MCF 10A (cell line): Measurements from ENCODE around the gene LIX1L. TPM values are rescaled to one million over a fixed set of nuclear protein-coding genes. Genes with fewer than 3 reads are reported as not detected.
"Not testable (repeated sequence)": the region's sequence is repeated elsewhere in the genome, so short reads cannot be mapped to it uniquely, and the experiment has no call there.

Source experiments
- BruUV-seq: library from RNA; stranded (reverse); fragments of 400-500 nt; replicated peaks from 2 replicates; lab custom pipeline; 2021; lab: Mats Ljungman, UMichigan
- CTCF ChIA-PET: fragments of 300-600 bp; sonication (Branson Sonifier 250); formaldehyde crosslinking; extraction: SDS; loops from one replicate; lab custom pipeline; 2021; ENCODE audit warnings: antibody characterized with exemption, inconsistent platforms; lab: Yijun Ruan, JAX
- POLR2A ChIA-PET: fragments of 300-600, 350-650 bp; sonication (Branson Sonifier 250); formaldehyde crosslinking; extraction: SDS; loops from one replicate; lab custom pipeline; 2020; ENCODE audit warnings: antibody characterized with exemption, inconsistent platforms; lab: Yijun Ruan, JAX
- DNase-seq: peaks from one replicate; pipeline ENCODE4 v3.0.0-alpha.2; 2018; ENCODE audit not compliant: unreplicated experiment
- H3K27ac Mint-ChIP-seq: one replicate; pipeline ENCODE4 v1.8.0; 2022; ENCODE audit warnings: mild to moderate bottlenecking, low read depth, mixed read lengths; ENCODE audit not compliant: unreplicated experiment
- H3K27me3 Mint-ChIP-seq: one replicate; pipeline ENCODE4 v1.8.0; 2022; ENCODE audit warnings: mixed read lengths; ENCODE audit not compliant: insufficient read depth, unreplicated experiment
- H3K36me3 Mint-ChIP-seq: one replicate; pipeline ENCODE4 v1.8.0; 2022; ENCODE audit warnings: mild to moderate bottlenecking, moderate library complexity, mixed read lengths; ENCODE audit not compliant: insufficient read depth, unreplicated experiment
- H3K4me1 Mint-ChIP-seq: one replicate; pipeline ENCODE4 v1.8.0; 2022; ENCODE audit warnings: mixed read lengths; ENCODE audit not compliant: insufficient read depth, unreplicated experiment
- H3K4me3 Mint-ChIP-seq: one replicate; pipeline ENCODE4 v1.8.0; 2022; ENCODE audit warnings: mild to moderate bottlenecking, moderate library complexity, mixed read lengths; ENCODE audit not compliant: unreplicated experiment
- H3K9me3 Mint-ChIP-seq: one replicate; pipeline ENCODE4 v1.8.0; 2022; ENCODE audit warnings: mixed read lengths; ENCODE audit not compliant: unreplicated experiment
- intact Hi-C: fragments of 100-400 bp; cut with micrococcal nuclease; formaldehyde crosslinking; loops from 2 replicates; pipeline ENCODE4 v1.14.1; 2022
- total RNA-seq: library from RNA; stranded (reverse); gene quantifications from 2 replicates; pipeline ENCODE4 v1.2.3, GENCODE V29; 2022
- TF ChIP-seq, protein P1 (sequence below): fragments of 200-600 bp; IDR thresholded peaks from one replicate; pipeline ENCODE4 v1.8.0; 2022; ENCODE audit warnings: antibody characterized with exemption, mild to moderate bottlenecking; ENCODE audit not compliant: unreplicated experiment

LIX1L gene
- total RNA-seq, 1 experiment from 2014 or later: 42.1 TPM

DNA sequence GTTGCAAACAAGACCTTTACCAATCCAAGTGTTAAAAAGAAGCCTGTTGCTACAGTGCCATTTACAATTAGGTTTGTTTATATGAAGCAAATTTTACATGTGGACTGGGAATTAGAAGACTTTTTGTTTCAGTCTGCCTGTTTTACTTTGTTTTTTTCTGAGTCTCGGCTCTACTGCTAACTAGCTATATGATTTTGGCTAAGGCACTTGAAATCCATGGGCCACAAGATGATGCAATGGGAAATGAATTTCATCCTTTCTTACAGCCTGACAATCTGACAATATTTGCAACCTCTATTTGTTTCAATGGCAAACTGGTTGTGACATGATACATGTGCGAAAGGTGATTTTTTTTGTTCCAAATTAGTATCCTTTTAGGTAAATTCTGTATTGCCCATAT lies 35.6 kb downstream of the LIX1L start:
- H3K27me3 Mint-ChIP-seq: no peaks in the 10 kb centered on the region
- H3K4me3 Mint-ChIP-seq: no peak overlapping the region
- TF ChIP-seq, protein P1, sequence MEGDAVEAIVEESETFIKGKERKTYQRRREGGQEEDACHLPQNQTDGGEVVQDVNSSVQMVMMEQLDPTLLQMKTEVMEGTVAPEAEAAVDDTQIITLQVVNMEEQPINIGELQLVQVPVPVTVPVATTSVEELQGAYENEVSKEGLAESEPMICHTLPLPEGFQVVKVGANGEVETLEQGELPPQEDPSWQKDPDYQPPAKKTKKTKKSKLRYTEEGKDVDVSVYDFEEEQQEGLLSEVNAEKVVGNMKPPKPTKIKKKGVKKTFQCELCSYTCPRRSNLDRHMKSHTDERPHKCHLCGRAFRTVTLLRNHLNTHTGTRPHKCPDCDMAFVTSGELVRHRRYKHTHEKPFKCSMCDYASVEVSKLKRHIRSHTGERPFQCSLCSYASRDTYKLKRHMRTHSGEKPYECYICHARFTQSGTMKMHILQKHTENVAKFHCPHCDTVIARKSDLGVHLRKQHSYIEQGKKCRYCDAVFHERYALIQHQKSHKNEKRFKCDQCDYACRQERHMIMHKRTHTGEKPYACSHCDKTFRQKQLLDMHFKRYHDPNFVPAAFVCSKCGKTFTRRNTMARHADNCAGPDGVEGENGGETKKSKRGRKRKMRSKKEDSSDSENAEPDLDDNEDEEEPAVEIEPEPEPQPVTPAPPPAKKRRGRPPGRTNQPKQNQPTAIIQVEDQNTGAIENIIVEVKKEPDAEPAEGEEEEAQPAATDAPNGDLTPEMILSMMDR: no peak
- intact Hi-C loops: no loop called here
- ChIA-PET POLR2A (interaction anchor here (0.6 to 3.9 kb wide), 7 partner anchors 21 to 74 kb away, joined by 3 to 21 read pairs (median 14); partner anchors contain the start of genes ANKRD34A, LIX1L, PIAS3 and POLR3GL), CTCF (interaction anchor here (0.7 to 3.3 kb wide), 4 partner anchors 9 to 76 kb away, joined by 3 to 26 read pairs (median 15); partner anchors contain the start of gene ITGA10)
- no peak for DNase-seq
- H3K9me3 Mint-ChIP-seq: no peaks in the 10 kb centered on the region
- peaks cover 22% of the 10 kb centered on the region for H3K36me3 Mint-ChIP-seq
- BruUV-seq: no TSS peak
- H3K27ac Mint-ChIP-seq: no peak overlapping the region
- peaks cover 23% of the 10 kb centered on the region for H3K4me1 Mint-ChIP-seq

DNA sequence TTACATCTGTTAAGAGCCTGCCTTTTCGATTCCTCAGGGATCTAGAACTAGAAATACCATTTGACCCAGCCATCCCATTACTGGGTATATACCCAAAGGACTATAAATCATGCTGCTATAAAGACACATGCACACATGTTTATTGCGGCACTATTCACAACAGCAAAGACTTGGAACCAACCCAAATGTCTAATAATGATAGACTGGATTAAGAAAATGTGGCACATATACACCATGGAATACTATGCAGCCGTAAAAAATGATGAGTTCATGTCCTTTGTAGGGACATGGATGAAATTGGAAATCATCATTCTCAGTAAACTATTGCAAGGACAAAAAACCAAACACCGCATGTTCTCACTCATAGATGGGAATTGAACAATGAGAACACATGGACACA lies 37.5 kb downstream of the LIX1L start:
- Mint-ChIP-seq H3K36me3 (peaks cover 34% of the 10 kb centered on the region), H3K4me1 (peaks cover 29% of the 10 kb centered on the region), H3K4me3 (peak overlapping the region; percentile 94)
- BruUV-seq, DNase-seq, H3K27ac Mint-ChIP-seq, intact Hi-C loops, H3K9me3 Mint-ChIP-seq, H3K27me3 Mint-ChIP-seq: not testable (repeated sequence)
- ChIA-PET POLR2A (interaction anchor here (2.8 to 2.9 kb wide), 2 partner anchors 37 to 61 kb away, joined by 38 to 59 read pairs; partner anchors contain the start of genes LIX1L and PIAS3), CTCF (interaction anchor here (0.6 to 3.0 kb wide), 3 partner anchors 10 to 28 kb away, joined by 3 to 23 read pairs (median 19); partner anchors contain the start of gene ITGA10)

DNA sequence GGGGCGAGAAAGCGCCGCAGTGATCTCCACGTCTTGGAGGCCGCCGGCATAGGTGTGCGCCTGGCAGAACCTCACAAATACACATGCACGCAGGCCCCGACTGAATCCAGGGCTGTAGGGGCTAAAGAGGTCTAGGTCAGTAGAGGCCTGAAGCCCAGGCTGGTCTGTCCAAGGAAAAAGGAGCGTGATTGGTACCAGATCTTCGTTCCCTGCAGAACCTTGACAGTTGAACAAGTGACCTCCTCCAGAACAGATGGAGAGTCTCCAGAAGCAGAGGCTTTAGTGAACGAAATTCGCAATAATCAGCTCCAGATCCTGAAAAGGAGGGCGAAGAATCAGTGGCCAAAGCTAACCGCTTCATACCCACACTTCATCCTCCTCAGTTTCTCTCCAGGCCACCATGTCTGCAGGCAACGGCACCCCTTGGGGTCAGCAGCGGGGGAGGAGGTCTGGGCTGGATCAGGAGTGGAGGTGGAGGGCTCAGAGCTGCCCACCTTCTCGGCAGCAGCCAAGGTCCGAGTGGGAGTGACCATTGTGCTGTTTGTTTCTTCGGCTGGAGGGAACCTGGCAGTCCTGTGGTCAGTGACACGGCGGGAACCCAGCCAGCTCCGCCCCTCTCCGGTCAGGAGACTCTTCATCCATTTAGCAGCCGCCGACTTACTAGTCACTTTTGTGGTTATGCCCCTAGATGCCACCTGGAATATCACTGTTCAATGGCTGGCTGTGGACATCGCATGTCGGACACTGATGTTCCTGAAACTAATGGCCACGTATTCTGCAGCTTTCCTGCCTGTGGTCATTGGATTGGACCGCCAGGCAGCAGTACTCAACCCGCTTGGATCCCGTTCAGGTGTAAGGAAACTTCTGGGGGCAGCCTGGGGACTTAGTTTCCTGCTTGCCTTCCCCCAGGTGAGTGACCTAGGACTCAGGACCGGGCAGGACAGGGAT lies 38.6 kb downstream of the LIX1L start:
- CTCF ChIA-PET: interaction anchor here (0.6 to 3.0 kb wide), 7 partner anchors 9 to 77 kb away, joined by 3 to 23 read pairs (median 7); partner anchors contain the start of genes ITGA10, LIX1L, PIAS3 and TXNIP
- Mint-ChIP-seq H3K27ac (peak overlapping the region; percentile 99), H3K4me1 (peaks cover 34% of the 10 kb centered on the region), H3K4me3 (peak overlapping the region; percentile 94), H3K36me3 (peaks cover 44% of the 10 kb centered on the region), H3K27me3 (no peaks in the 10 kb centered on the region), H3K9me3 (no peaks in the 10 kb centered on the region)
- TF ChIP-seq, protein P1: no peak
- POLR2A ChIA-PET: interaction anchor here (0.6 to 13.8 kb wide), 30 partner anchors 8 to 120 kb away, joined by 3 to 284 read pairs (median 6); partner anchors contain the start of genes ANKRD34A, ANKRD35, ITGA10 and LIX1L
- peak; percentile 70 for DNase-seq
- intact Hi-C loops: loop anchor here (1.0 to 2.0 kb wide), 2 partner anchors 9 to 38 kb away; partner anchors contain the start of gene ITGA10
- BruUV-seq: no TSS peak

DNA sequence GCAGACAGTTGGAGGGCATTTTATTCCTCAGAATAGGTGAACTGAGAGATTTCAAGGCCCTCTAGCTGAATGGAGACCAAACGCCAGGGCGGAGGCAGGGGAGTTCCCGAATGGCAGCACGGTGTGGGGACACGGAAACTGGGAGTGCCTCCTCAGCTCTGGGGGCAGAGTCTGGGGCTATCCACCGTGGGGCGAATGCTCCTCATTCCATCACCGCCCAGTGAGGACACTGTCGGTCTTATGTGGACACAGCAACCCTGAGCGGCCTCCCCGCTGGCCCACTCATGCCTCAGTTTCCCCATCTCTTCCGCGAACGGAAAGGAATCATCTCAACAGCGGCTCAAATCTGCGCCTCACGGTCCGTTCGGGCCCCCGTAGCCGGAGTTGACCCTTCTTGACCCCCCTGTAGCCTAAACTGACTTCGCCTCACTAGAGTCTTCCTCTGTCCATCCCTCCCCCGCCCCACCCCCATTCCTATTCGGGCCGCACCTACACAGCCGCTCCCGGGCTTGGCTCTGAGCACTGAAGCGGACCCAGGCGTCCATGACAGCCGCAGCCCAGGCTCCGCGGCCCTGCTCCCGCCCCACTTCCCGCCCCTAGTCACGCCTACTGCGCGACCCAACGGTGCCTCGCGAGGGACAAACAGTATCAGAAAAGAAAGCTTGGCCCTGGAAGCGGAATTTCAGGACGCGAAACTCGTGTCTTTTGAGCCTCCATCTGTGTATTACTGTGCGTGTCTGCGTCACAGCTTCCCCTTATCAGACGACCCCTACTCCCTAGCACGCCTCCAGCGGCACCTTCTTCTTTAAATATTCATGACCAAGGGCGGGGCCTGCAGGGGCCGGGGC lies 39.4 kb downstream of the LIX1L start, which contains the start of gene PEX11B:
PEX11B (minus strand) TSS at position 574 of the 848 bp plus-strand sequence; CDS start at position 545, 29 bp downstream.
- BruUV-seq: no TSS peak

More for the DNA sequence above, 39.4 kb downstream of the LIX1L start, which contains the start of gene PEX11B:
- Mint-ChIP-seq H3K4me3 (peak within 1 kb of the TSS; percentile 94), H3K4me1 (peaks cover 43% of the 10 kb centered on the region), H3K9me3 (no peaks in the 10 kb centered on the region), H3K27ac (peak within 1 kb of the TSS; percentile 99), H3K36me3 (peaks cover 53% of the 10 kb centered on the region), H3K27me3 (no peaks in the 10 kb centered on the region)
- intact Hi-C loops: loop anchor here (1.0 to 2.0 kb wide), 2 partner anchors 8 to 38 kb away; partner anchors contain the start of gene ITGA10
- CTCF ChIA-PET: interaction anchor here (0.6 to 3.0 kb wide), 9 partner anchors 8 to 78 kb away, joined by 3 to 23 read pairs (median 5); partner anchors contain the start of genes ITGA10, LIX1L, NUDT17 and PIAS3
- TF ChIP-seq, protein P1: no peak
- peak; percentile 92 for DNase-seq
- POLR2A ChIA-PET: interaction anchor here (0.6 to 13.8 kb wide), 31 partner anchors 9 to 163 kb away, joined by 3 to 284 read pairs (median 6); partner anchors contain the start of genes ANKRD34A, ANKRD35, ITGA10 and LIX1L
